Non-pigmented ciliary epithelial cell (primary cell): ENCODE data around the gene TRIM2.
A peak's percentile ranks its signal among the peaks of the same experiment; 100 is the strongest.

Experiments used
- DNase-seq: peaks from one replicate; pipeline ENCODE4 v3.0.0-alpha.2; 2010; ENCODE audit warnings: low read depth

Gene TRIM2

DNA sequence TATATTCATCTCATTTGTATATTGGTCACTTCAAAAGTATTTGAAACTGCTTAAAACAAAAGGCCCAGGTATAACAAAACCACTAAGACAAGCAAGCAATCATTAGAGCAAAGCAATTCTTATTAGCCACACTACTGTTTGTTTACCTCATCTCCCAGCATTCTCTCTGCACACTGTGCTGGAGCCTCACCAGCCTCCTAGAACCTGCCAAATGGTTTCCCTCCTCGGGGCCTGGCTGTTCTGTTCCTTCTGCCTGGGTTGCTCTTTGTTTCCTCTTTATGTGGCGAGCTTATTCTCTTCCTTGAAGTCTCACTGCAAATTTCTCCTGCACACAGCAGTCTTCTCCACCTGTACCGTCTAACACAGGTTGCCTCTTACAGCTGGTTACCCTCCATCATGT lies 72.7 kb downstream of the TRIM2 start:
- DNase-seq = no peak

DNA sequence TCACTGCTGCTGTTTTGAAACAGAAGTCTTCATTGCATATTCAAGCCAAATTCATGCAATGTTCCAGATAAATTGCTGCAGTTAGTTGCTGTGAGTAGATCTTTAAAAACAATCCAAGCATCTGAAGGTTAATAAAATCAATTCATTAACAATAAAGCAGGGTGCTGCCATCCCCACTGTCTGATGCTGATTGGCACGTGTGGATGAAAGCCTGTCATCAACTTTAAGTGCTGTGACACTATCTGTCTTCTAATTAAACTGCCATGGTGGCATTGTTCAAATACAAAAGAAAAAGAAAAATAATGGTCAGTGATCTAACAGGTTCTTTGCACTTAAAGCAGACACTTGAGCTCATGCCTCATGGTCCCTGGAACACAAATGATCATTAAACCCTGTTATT lies 77.2 kb downstream of the TRIM2 start:
- DNase-seq = no peak

DNA sequence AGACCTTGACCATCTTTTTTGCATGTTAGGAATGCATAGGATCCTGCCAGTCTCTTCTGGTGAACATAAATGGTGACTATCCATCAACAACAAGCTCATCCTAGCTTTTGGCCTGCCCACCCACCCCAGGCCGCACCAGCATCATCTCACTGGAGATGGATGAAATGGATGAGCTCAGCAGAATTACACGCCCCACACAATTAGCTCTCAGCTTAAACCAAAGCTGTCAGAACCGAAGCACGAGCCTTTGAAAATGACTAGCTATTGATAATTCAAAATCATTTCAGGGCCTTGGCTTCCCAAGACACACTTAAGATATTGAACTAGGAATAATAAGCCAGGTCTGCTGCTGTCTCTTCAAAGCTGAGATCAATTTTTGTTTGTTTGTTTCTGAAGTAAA lies 77.8 kb downstream of the TRIM2 start:
- DNase-seq = no peak

DNA sequence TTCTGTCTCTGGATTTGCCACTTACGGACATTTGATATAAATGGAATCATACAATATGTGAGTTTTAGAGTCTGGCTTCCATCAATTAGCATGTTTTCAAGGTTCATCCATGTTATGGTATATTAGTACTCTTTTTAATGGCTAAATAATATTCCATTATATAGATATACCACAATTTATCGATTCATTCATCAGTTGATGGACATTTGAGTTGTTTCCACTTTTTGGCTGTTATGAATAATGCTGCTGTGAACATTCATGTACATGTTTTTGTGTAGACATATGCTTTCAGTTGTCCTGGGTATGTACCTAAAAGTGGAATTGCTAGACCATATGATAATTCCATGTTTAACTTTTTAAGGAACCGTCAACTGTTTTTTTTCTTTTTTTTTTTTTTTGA lies 79.0 kb downstream of the TRIM2 start:
- no peak for DNase-seq

DNA sequence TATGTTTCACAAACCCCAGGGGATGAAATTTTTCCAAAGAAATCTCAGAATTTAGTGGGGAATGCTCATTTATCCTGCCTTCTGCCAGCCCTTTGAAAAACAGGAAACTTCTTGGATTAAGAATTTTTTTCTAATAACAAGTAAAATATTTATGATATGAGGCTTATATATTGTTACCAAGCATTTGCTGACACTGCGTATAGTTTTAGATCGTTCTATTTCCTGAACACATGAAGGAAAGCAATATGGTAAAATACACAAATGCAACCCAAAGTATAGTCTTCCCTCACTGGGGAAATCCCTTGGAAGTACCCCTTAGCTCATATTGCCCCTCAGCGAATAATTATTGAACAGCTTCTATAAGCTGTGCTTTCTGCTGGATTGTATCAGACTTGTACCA lies 85.9 kb downstream of the TRIM2 start:
- DNase-seq = no peak

DNA sequence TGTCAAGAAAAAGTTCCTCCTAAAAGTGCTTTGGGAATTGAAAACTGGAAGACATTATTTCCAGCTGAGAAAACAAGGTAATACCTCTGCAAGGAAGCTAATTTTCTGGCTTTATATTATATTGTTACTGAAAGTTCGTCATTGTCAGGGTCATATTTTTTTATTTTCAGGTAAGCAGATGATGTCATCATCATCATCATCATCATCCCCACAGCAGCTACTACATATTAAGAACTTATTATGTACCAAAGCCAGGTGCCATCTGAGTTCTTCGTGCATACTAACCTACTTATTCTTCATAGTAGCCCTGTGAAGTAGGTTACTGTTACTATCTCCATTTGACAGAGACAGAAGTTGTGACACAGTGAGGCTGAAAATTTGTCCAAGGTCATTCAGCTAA lies 87.3 kb downstream of the TRIM2 start:
- DNase-seq = no peak

DNA sequence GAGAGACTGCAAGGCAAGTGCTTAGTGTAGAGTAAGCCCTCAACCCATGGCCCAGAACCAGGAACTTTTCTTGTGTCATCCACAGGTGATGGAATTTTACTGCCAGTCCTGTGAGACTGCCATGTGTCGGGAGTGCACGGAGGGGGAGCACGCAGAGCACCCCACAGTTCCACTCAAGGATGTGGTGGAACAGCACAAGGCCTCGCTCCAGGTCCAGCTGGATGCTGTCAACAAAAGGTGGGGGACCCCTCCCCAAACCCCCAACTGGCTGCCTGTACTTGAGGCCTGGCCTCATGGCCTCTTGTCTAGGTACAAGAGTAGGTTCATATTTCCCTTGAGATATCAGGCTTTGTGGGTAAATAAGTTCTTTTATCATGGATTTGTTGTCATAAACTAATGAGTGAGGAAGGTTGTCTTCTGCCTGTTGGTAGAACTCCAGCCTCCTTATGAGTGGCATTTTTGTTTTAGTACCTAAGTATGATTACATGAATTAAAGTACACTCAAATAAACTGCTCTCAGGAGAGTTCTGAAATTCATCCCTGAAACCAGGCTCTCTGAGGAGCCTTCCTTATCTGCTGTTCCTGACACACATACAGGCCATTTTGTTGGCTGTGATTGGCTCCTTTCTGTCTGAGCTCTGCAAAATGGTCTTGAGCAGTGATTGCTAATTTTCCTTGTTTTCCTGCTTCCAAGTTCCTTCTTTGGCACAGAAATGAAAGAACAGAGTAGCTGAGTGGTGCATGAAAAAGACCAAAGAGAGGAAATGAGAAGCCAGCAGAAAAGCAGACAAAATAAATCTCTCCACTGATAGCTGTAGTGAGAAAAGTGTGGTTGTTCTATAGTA lies 88.9 kb downstream of the TRIM2 start:
- DNase-seq = no peak

DNA sequence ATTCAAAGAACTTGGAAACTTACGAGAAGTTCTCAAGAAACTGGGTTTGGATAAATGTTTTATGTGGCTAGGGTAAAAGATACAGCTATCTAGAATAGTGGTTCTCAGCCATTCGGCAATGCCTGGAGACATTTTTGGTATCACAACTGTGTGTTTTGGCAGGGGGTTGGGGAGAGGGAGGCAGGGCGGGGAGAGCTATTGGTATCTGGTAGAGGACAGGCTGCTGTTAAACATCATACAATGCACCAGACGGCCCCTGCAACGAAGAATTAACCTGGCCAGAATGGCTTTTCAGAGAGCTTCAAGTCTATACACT lies 89.5 kb downstream of the TRIM2 start:
- DNase-seq = no peak

DNA sequence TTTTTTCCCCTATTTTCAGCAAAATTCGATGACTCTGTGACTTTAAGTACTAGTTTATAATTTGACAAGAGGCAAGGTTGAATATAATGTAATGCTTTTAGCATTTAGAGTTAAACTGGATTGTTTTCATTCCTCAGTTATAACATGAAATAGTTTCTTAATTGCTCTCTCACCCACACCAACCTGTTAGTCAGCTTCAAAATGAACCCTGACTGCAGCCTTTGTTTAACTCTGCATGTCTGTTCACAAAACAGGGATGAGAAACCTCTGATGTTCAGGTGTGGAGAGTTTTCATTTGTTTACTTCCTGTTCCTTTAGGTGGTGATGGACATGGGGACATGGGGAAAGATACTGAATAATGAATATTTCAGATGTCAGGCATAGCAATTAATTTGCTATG lies 90.4 kb downstream of the TRIM2 start:
- DNase-seq = no peak

DNA sequence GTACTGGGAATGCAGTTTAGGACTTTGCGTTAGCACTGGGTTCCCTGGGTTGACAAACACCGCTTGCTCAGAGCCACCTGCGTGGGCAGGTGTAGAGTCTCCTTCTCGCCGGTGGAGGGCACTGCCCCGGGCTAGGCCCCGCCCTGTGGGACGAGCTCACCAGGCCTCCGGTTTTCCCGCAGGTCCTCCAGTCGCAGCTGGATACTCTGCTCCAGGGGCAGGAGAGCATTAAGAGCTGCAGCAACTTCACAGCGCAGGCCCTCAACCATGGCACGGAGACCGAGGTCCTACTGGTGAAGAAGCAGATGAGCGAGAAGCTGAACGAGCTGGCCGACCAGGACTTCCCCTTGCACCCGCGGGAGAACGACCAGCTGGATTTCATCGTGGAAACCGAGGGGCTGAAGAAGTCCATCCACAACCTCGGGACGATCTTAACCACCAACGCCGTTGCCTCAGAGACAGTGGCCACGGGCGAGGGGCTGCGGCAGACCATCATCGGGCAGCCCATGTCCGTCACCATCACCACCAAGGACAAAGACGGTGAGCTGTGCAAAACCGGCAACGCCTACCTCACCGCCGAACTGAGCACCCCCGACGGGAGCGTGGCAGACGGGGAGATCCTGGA lies 91.0 kb downstream of the TRIM2 start:
- no peak for DNase-seq

DNA sequence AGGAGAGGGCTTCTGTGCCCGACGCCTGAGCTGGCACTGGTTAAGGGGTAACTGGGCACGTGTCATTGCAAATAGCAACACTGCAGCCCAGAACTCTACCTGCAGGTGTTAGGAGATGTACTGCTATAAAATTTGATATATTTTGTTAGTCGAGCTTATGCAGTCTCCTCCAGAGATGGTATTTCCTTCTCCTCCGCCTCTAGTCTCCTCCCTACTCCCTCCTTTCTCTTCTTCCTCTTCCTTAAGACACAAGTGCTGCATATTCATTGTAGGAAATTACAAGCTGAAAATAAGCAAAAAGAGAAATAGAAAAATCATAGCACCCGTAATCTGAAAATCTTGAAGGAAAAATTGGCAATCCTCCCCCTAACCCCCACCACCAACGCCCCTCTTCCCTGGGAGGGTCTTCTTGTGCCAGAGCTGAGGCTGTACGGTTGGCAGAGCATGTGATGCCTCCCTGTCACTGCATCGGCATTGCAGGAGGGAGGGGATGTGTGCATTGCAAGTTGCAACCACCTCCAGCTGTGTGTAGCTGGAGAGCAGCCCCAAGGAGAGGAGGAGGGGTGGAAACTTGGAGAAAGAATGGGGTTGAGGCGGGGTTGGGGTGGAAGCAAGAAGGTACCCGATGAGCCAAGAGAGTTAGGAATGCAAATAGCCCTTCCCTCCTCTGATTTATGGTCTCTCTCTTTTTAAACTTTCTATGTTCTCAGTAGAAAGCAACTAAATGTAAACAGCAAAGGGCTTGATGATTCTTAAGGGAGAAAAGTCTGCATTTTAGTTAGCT lies 92.0 kb downstream of the TRIM2 start:
- peak; percentile 6 for DNase-seq

DNA sequence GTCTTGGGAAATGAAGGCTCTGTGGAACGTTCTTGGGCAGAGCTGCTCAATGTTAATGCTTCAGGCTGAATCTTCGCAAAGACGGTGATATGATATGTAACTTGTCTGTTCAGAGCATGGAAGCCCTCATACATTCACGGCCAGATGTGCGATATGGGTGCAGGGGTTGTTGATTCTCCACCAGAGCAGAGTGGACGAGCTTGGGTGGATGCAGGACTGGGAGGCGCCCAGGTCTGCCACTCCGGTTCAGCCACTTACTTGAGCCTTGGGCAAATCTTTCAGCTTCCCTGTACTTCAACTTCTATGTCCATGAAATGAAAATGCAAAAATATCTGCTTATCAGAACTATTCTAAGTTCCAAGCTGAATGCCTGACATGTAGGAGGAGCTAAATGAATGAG lies 92.9 kb downstream of the TRIM2 start:
- DNase-seq = no peak

DNA sequence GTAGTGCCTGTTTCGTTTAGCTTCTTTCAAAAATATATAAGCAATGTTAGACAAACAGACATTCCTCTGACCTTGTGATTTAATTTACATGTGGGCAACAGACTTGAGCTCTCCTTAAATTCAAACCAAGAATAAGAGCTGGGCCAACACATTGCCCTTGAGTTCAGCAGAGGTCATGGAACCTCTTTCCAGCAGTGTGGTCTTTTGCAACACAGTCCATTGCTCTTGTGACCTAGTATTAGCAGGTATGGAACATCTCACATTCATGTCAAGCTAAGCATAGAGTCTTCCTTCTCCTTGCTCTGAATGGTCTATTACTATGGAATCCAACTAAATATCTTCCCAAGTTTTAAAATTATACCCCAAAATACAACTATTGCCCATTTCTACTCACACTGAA lies 106.5 kb downstream of the TRIM2 start:
- DNase-seq = no peak

DNA sequence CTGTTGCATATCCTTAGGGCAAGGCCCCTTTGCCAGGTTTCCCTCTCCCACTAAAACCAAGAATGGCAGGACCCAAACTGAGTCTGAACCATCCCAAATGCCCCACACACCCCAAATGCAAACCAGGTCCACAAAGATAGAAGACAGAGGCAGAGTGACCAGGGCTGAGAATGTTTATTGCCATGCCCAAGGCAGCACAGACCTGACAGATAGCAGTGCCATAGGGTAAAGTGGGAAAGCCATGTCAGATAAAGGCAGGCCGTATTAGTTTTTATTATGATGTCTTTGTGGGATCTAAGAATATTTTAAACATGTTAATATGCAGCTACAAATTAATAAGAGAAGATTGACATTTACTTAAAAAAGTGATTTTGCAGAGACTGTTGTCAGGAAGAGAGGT lies 110.7 kb downstream of the TRIM2 start:
- DNase-seq = no peak

DNA sequence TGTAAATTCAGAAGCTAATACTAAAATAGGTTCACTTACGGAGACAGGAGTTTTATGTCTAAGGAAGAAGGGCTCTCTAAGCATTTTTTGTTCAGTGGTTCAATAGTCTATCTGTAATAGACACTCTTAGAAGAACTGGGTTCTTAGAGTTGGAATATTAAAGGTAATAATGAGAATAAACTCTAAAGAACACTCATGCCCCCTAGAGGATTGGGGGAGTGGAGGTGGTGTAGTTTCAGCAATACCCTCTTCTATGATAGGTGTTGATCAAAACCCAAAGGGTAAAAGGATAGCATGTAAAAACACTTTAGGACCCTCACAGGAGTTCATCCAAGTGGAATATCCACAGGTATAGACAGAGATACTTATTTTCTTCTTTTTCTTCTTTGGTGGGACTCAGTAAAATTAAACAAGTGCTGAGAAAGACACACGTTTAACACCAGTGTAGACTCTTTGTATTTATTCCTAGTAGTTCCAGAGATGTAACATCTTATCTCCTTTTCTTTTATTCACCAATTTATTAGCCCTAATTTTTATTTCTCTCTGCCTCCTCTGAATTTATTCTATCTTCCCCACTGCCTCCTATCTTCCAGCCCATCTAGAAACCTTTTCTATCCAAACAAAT lies 114.6 kb downstream of the TRIM2 start:
- no peak for DNase-seq

DNA sequence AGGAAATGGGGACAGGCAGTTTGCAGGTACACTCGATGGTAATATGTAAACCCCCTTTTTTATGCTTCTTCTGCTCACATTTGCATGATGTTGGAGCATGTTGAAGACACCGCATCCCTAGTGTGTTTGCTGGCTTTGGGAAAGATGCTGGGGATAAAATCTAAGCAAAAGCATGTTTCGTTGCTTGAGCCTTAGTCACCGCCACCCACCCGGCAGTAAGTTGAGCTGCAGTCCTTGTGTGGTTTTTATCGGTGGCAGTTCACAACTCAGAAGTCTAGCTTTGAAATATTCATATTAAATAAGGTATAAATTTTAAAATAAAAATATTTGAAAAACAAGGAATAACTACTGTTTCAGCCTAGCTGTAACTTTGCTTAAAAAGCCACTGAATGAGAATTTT lies 118.5 kb downstream of the TRIM2 start:
- DNase-seq = no peak

DNA sequence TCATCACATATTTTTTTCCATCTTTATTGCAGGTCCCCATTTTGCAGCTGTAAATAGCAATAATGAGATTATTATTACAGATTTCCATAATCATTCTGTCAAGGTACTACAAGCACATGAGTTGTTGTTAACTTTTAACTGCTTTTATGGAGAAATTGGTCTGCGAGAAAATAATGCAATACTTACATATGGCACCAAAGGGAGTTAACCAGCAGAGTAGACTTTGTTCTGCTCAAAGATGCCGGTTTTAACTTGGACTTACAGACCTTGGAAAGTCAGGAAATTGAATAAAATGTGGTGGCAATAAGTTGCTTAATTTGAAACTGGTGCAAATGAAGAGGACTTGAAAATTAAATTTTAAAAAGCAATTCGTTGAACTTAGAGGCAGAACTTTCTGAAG lies 119.8 kb downstream of the TRIM2 start:
- no peak for DNase-seq

DNA sequence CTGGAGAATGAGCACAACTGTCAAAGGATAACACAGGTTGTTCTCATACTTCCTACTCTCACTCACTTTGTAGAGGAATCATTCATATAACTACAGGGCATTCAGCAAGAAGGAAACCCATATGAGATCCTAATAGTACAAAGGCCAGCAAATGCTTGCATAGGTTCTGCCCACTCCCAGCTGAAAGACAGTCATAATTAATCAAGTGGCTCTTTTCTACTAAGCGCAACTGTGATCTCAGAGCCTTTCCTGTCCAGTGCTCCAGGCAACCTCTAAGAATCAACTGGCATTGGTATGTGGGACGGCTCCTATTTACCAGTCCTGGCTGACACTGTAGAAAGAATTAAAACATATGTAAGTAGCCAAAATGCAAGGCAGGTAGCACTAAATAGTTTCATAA lies 121.3 kb downstream of the TRIM2 start:
- DNase-seq = no peak

DNA sequence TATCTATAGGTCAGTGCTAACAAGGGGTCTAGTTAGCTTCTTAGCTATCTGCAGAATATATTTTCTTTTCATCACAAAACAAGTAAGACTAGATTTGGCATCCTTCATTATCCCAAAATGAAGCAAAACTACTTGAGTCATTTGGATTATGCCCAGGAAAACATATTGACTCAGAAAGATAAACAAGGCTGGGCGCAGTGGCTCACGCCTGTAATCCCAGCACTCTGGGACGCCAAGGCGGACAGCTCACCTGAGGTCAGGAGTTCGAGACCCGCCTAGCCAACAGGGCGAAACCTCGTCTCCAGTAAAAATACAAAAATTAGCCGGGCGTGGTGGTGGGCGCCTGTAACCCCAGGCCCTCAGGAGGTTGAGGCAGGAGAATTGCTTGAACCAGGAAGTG lies 122.3 kb downstream of the TRIM2 start:
- no peak for DNase-seq

DNA sequence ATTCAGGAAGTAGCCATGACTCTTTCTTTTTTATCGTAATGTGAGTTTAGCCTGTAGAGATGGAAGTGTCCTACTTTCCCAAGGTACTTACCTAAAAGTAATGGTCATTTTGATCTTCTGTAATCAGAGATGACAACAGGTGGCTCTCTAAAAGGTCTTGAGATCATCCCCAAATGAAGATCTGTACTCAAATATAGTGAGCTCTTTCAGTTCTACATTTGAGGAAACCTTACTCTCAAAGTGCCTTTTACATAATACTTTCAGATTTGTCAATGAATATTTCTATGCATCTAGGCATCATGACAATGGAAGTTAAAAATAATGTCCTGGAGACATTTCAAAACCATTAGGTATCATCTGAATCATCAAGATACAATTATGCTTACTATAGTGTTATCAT lies 123.0 kb downstream of the TRIM2 start:
- no peak for DNase-seq

DNA sequence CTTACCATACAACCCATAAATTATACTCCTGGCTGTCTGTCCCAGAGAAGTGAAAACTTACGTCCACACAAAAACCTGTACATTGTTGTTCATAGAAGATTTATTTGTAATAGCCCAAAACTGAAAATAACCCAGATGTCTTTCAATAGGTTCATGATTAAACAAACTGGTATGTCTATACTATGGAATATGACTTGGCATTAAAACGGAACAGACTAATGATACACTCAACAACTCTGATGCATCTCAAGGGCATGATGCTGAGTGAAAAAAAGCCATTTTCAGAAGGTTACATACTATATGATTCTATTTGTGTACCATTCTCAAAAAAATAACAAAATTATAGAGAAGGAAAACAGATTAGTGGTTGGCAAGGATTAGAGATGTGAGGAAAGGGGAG lies 128.7 kb downstream of the TRIM2 start:
- no peak for DNase-seq

DNA sequence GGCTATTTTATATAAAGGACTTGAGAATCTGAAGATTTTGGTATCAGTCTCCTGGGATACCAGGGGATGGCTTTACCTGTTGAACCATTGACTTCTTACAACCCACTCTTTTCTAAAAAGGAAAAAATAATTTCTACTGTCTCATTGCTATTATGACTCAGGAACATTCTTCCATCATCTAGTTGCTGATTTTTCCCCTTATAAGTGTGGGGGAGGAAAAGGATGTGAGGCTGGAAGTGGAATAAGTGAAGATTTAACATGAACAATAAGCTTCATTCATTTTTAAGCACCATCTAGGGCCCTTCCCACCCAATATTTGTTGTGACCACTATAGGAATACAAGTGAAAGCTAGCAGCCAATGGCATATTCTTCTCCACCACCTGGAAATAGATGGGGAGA lies 129.6 kb downstream of the TRIM2 start:
- DNase-seq = no peak

DNA sequence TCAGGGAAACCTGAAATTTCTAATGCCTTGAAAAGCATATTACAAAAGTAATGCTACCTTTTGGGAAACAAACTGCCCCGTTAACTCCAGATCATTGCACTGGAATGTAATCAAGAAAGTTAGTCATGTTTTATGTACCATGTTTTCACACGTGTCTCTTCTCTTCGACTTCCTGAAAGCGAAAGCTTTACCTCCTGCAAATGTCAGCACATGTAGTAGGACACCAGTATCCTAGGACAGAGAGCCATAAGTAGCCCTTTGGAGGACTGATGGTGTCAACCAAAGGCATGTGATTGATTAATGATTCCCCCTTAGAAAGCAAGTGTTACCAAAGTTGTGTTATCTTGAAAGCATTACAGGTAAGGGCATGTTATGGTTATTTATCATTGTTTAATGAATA lies 131.4 kb downstream of the TRIM2 start:
- DNase-seq = no peak
